ENCODE data around the gene AGRN.
"Not testable (repeated sequence)": the region's sequence is repeated elsewhere in the genome, so short reads cannot be mapped to it uniquely, and the experiment has no call there.

AGRN gene

DNA sequence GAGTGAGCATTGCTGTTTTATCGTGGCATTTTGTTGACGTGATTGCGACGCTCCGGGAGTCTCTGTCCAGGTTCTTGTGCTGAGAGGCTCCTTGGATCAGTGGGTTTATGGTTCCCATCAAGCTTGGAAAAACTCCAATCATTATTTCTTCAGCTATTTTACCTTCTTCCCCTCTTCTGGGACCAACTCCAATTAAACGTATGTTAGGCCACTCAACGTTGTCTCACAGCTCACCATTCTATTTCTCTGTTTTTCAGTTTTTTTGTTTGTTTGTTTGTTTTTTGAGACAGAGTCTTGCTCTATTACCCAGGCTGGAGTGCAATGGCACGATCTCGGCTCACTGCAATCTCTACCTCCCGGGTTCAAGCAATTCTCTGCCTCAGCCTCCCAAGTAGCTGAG, 28.0 kb upstream of the AGRN start:
- no peak for DNase-seq (ENCODE audit: low spot score)
- TF ChIP-seq, protein P1, sequence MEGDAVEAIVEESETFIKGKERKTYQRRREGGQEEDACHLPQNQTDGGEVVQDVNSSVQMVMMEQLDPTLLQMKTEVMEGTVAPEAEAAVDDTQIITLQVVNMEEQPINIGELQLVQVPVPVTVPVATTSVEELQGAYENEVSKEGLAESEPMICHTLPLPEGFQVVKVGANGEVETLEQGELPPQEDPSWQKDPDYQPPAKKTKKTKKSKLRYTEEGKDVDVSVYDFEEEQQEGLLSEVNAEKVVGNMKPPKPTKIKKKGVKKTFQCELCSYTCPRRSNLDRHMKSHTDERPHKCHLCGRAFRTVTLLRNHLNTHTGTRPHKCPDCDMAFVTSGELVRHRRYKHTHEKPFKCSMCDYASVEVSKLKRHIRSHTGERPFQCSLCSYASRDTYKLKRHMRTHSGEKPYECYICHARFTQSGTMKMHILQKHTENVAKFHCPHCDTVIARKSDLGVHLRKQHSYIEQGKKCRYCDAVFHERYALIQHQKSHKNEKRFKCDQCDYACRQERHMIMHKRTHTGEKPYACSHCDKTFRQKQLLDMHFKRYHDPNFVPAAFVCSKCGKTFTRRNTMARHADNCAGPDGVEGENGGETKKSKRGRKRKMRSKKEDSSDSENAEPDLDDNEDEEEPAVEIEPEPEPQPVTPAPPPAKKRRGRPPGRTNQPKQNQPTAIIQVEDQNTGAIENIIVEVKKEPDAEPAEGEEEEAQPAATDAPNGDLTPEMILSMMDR (IDR thresholded peaks at IDR 0.05; ENCODE audit: borderline replicate concordance, control extremely low read depth, extremely low read depth, insufficient read depth, missing control alignments), result no peak
- in situ Hi-C loops (cut with MboI; ENCODE audit: low sequenced_read_pairs, unreplicated experiment), result no loop called here

DNA sequence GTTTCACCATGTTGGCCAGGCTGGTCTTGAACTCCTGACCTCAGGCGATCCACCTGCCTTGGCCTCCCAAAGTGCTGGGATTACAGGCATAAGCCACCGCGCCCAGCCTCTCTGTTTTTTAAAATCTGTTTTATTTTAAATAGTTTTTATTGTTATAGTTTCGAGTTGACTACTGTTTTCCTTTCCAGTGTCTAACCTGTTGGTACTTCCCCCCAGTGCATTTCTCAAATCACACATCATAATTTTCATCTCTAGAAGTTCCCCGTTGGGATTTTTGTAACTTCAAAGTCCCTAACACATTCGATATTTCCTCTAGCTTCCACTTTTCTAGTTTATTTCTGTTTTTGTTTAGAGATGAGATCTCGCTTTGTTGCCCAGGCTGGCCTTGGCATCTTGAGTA, 27.6 kb upstream of the AGRN start:
- peak; percentile 74 for DNase-seq (ENCODE audit: low spot score)
- TF ChIP-seq, protein P1 (IDR thresholded peaks at IDR 0.05; ENCODE audit: borderline replicate concordance, control extremely low read depth, extremely low read depth, insufficient read depth, missing control alignments), result no peak
- in situ Hi-C loops (cut with MboI; ENCODE audit: low sequenced_read_pairs, unreplicated experiment), result no loop called here

DNA sequence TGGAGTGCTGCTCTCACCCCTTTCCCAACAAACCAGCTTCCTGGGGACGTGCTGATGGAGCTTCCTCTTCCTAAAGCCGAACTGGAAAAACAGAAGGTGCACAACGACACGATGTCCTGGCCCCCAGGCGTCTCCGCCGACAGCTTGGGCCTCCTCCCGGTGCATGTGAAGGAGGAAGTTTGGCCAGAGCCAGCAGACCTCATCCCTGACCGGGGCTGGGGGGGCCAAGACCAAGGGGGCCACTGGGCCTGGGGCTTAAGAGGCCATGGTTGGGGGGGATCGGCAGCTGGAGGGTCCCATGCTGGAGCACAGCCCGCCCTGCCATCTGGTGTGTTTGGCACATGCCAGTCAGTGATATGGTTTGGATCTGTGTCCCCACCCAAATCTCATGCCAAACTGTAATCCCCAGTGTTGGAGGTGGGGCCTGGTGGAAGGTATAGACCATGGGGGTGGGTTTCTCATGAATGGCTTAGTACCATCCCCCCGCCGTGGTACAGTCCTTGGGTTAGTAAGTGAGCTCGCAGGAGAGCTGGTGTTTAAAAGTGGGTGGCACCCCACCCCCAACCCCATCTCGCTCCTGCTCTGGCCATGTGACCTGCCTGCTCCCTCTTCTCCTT, 26.4 kb upstream of the AGRN start:
- in situ Hi-C loops (cut with MboI; ENCODE audit: low sequenced_read_pairs, unreplicated experiment), result no loop called here
- TF ChIP-seq, protein P1 (IDR thresholded peaks at IDR 0.05; ENCODE audit: borderline replicate concordance, control extremely low read depth, extremely low read depth, insufficient read depth, missing control alignments), result no peak
- DNase-seq (ENCODE audit: low spot score), result no peak

DNA sequence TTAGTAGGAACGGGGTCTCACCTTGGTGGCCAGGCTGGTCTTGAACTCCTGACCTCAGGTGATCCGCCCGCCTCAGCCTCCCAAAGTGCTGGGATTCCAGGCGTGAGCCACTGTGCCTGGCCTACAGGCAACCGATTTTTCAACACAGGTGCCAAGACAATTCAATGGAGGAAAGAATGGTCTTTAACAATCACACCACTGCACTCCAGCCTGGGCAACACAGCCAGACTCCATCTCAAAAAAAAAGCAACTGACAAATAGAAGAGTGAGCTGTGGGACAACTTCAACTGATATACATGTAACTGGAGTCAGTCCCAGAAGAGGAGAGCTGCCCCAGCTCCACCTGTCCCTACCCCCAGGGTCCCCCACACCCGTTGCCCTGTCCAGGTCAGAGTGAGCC, 25.4 kb upstream of the AGRN start:
- DNase-seq (ENCODE audit: low spot score); in situ Hi-C loops (cut with MboI; ENCODE audit: low sequenced_read_pairs, unreplicated experiment): not testable (repeated sequence)

DNA sequence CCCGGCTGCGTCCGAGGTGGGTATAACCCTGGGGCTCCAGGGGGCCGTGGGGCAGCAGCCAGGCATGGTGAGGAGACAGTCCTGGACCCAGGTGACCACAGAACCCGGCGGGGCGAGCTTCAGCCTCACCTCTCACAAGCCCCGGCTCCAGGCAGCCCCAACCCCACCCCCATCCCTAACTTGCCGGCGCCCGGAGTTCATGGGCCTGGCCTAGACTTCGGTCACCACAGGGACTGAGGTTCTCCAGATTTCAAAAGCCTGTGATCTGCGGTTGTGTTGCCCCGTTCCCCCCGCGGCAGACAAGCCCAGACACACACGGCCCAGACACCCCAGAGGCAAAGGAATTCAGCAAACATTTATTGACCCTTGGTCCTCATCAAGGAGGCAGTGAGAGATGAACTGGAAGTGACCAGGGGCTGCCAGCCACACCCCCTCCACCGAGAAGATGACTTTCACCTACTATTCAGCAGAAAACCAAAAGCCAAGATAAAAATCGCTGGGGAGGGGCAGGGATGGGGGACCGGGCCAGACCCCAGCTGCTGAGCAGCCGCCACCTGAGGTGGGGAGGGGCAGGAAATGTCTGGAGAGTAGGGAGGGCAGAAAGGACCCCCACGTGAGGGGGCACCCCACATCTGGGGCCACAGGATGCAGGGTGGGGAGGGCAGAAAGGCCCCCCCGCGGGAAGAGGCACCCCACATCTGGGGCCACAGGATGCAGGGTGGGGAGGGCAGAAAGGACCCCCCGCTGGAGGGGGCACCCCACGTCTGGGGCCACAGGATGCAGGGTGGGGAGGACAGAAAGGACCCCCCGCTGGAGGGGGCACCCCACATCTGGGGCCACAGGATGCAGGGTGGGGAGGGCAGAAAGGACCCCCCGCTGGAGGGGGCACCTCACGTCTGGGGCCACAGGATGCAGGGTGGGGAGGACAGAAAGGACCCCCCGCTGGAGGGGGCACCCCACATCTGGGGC, 24.0 kb upstream of the AGRN start:
- TF ChIP-seq, protein P1 (IDR thresholded peaks at IDR 0.05; ENCODE audit: borderline replicate concordance, control extremely low read depth, extremely low read depth, insufficient read depth, missing control alignments), result no peak
- in situ Hi-C loops (cut with MboI; ENCODE audit: low sequenced_read_pairs, unreplicated experiment), result no loop called here
- no peak for DNase-seq (ENCODE audit: low spot score)

DNA sequence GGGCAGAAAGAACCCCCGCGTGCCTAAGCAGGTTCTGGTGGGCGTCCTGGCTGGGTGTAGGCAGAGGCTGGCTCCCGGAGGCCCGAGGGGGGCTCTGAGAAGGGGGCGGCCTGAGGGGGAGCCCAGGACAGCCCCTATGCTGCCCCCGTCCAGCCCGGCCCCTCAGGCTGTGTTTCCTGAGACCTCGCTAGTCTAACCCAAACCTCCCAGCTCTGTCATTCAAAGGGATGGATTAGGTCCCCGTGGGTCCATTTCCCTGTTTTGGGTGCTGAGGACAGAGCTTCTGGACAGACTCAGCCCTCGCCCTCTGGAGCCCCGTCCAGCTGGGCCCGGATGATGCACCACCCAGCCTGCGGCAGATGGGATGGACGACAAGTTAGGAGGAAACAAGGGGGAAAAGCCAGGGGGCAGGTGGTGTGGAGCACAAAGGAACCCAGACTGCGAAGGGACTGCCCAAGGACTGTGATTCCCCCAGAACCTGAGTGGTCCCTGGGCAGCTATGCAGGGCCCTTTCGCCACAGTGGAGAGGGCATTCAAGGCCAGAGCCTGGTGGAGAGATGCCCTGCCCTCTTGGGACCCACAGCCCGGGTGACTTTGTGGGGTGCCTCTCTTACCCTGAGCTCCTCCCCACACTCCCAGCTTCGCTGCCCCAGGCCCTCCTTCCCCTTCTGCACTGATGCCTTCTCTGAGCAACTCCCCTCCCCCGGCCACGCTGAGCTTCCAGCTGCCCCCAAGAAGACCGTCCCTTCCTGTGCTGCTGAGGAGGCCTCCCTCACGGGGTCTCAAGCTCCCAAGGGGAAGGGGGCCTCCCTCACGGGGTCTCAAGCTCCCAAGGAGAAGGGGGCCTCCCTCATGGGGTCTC, 22.8 kb upstream of the AGRN start:
- in situ Hi-C loops (cut with MboI; ENCODE audit: low sequenced_read_pairs, unreplicated experiment), result no loop called here
- no peak for DNase-seq (ENCODE audit: low spot score)
- TF ChIP-seq, protein P1 (IDR thresholded peaks at IDR 0.05; ENCODE audit: borderline replicate concordance, control extremely low read depth, extremely low read depth, insufficient read depth, missing control alignments), result no peak

Measured in GM13976 (cell line).